Measurements from ENCODE around the gene LAX1. TPM values are rescaled to one million over a fixed set of nuclear protein-coding genes. Genes with fewer than 3 reads are reported as not detected.

LAX1 gene
- total RNA-seq, 1 experiment from 2014 or later: not detected

GRCh38 chr1:203742436-203742835 is 22.5 kb upstream of the LAX1 start:
- Mint-ChIP-seq H3K4me3 (ENCODE audit: unreplicated experiment) (no peak overlapping the region), H3K36me3 (ENCODE audit: insufficient read depth, unreplicated experiment) (no peaks in the 10 kb centered on the region), H3K9me3 (ENCODE audit: unreplicated experiment) (no peaks in the 10 kb centered on the region), H3K4me1 (ENCODE audit: low read depth, unreplicated experiment) (no peaks in the 10 kb centered on the region), H3K27me3 (ENCODE audit: insufficient read depth, unreplicated experiment) (no peaks in the 10 kb centered on the region), H3K27ac (ENCODE audit: unreplicated experiment) (no peak overlapping the region)
- no peak overlapping the region for H3K4me3 ChIP-seq (ENCODE audit: low read depth, low read length)
- no peaks in the 10 kb centered on the region for H3K9me3 ChIP-seq
- CTCF ChIA-PET: no interaction called here
- no peaks in the 10 kb centered on the region for H3K27me3 ChIP-seq (replicated peaks; ENCODE audit: control insufficient read depth, insufficient read depth, low read length)
- no TSS peak for BruUV-seq (replicated peaks)
- intact Hi-C loops (cut with micrococcal nuclease; ENCODE audit: unreplicated experiment): no loop called here
- no peaks in the 10 kb centered on the region for H3K4me1 ChIP-seq
- POLR2A ChIA-PET: no interaction called here
- DNase-seq: no peak
- H3K36me3 ChIP-seq (ENCODE audit: control insufficient read depth, insufficient read depth, low read length): no peaks in the 10 kb centered on the region
- no peak for TF ChIP-seq CTCF (IDR thresholded peaks at IDR 0.05; ENCODE audit: insufficient read depth in 1 of 2, low read depth in 1 of 2, low read length in 1 of 2, severe bottlenecking in 1 of 2, unreplicated experiment in 1 of 2)

- BruUV-seq (replicated peaks): no TSS peak
- no peaks in the 10 kb centered on the region for H3K9me3 ChIP-seq
- no peak for DNase-seq
- ChIA-PET POLR2A (no interaction called here), CTCF (no interaction called here)
- Mint-ChIP-seq H3K4me3 (ENCODE audit: unreplicated experiment) (no peak overlapping the region), H3K27ac (ENCODE audit: unreplicated experiment) (no peak overlapping the region), H3K27me3 (ENCODE audit: insufficient read depth, unreplicated experiment) (no peaks in the 10 kb centered on the region), H3K9me3 (ENCODE audit: unreplicated experiment) (no peaks in the 10 kb centered on the region), H3K4me1 (ENCODE audit: low read depth, unreplicated experiment) (no peaks in the 10 kb centered on the region), H3K36me3 (ENCODE audit: insufficient read depth, unreplicated experiment) (no peaks in the 10 kb centered on the region)
- no peaks in the 10 kb centered on the region for H3K27me3 ChIP-seq (replicated peaks; ENCODE audit: control insufficient read depth, insufficient read depth, low read length)
- intact Hi-C loops (cut with micrococcal nuclease; ENCODE audit: unreplicated experiment): no loop called here
- no peaks in the 10 kb centered on the region for H3K4me1 ChIP-seq
- no peak for TF ChIP-seq CTCF (IDR thresholded peaks at IDR 0.05; ENCODE audit: insufficient read depth in 1 of 2, low read depth in 1 of 2, low read length in 1 of 2, severe bottlenecking in 1 of 2, unreplicated experiment in 1 of 2)
- H3K4me3 ChIP-seq (ENCODE audit: low read depth, low read length): no peak overlapping the region
- no peaks in the 10 kb centered on the region for H3K36me3 ChIP-seq (ENCODE audit: control insufficient read depth, insufficient read depth, low read length)
Observed at GRCh38 chr1:203743091-203743571, 21.9 kb upstream of the LAX1 start.

- Mint-ChIP-seq H3K4me3 (ENCODE audit: unreplicated experiment) (no peak overlapping the region), H3K9me3 (ENCODE audit: unreplicated experiment) (no peaks in the 10 kb centered on the region), H3K4me1 (ENCODE audit: low read depth, unreplicated experiment) (no peaks in the 10 kb centered on the region), H3K27ac (ENCODE audit: unreplicated experiment) (no peak overlapping the region), H3K36me3 (ENCODE audit: insufficient read depth, unreplicated experiment) (no peaks in the 10 kb centered on the region), H3K27me3 (ENCODE audit: insufficient read depth, unreplicated experiment) (no peaks in the 10 kb centered on the region)
- Histone ChIP-seq H3K4me1 (no peaks in the 10 kb centered on the region), H3K27me3 (replicated peaks; ENCODE audit: control insufficient read depth, insufficient read depth, low read length) (no peaks in the 10 kb centered on the region), H3K9me3 (no peaks in the 10 kb centered on the region), H3K36me3 (ENCODE audit: control insufficient read depth, insufficient read depth, low read length) (no peaks in the 10 kb centered on the region), H3K4me3 (ENCODE audit: low read depth, low read length) (no peak overlapping the region)
- POLR2A ChIA-PET: no interaction called here
- intact Hi-C loops (cut with micrococcal nuclease; ENCODE audit: unreplicated experiment): no loop called here
- CTCF ChIA-PET: no interaction called here
- TF ChIP-seq CTCF (IDR thresholded peaks at IDR 0.05; ENCODE audit: insufficient read depth in 1 of 2, low read depth in 1 of 2, low read length in 1 of 2, severe bottlenecking in 1 of 2, unreplicated experiment in 1 of 2): no peak
- no TSS peak for BruUV-seq (replicated peaks)
- no peak for DNase-seq
Observed at GRCh38 chr1:203744075-203744972, 20.7 kb upstream of the LAX1 start.
